Stimulated activated CD4-positive, alpha-beta T cell treated with anti-CD3 and anti-CD28 coated beads, Interleukin-2, amount 100 ng/mL, for 48 hours (primary cell): ENCODE results near the gene ACADL.

ENCODE experiments used
- DNase-seq, 2 donors: peaks; one replicate each; pipeline ENCODE4 v3.0.0-alpha.2; 2020

The ACADL gene

DNA sequence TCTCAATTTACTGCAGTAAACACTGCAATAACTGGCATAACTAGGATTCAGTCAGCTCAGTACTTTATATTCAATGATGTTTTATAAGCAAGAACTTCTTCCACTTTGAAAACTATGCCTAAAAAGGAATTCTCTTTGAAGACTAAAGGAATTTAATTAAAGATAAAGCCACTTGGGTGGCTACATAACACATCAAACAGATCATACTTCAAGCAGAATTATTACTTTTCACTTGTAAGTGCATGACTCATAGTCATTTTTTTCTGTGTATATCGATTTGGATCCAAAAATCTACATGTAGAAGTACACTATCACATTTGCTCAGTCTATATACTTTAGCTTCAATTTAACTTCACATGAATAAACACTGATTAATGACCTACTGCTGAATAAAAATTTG is 58.0 kb downstream of the ACADL start:
- no peak for DNase-seq

GRCh38 chr2:210162466-210163124 is 62.7 kb downstream of the ACADL start:
- no peak for DNase-seq

DNA sequence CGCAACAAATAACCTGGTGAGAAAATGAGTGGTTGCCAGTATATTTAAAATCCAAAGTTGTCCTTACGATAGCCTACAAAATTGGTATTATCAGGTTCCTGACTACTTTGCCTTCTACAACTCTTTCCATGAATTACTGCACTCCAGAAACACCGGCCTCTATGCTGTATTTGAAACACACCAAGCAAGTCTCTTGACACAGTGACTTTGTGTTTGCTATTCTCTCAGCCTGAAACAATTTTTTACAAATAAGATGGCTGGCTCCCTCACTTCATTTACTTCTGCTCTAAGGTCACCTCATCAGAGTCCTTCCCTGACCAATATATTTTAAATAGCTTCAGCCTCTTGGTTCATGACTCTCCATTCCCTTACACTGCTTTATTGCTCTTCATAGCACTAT is 66.2 kb downstream of the ACADL start:
- DNase-seq: no peak

DNA sequence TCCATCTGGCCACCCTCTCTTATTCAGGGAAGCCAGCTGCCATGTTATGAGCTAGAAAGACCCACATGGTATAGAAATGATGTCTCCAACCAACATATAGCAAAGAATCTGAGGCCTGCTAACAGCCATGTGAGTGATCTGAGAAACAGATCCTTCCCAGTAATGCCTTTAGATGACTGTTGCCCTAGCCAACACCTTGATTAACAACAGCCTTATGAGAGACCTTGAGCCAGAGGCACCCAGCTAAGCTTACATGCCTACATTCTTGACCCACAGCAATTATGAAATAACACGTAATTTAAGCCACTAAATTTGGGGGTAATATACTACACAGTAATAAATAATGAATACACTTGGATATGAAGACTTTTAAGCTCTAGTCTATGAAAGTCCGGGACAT is 67.0 kb downstream of the ACADL start:
- no peak for DNase-seq

GRCh38 chr2:210157526-210157925 is 67.7 kb downstream of the ACADL start:
- DNase-seq: no peak

DNA sequence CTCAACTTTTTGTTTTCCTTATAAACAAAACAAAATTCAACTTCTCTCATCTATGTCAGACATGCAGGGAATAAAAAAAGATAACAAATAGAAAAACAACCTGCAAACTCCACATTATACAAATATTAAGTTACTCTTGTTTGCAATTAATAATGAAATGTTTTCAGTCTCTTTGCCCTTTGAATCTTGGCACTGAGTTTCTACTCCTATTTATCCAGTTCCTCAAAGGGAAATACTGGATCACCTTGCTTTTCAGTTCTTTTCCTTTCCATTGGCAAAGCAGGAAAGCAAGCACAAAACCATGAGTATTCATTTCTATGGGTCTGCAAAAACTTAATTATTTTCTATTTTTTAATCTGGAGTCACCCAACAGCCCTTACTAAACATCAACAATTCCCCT is 77.6 kb downstream of the ACADL start:
- DNase-seq: no peak
